Heart right ventricle (tissue), 16 donors: Measurements from ENCODE around the gene POLN. TPM values are rescaled to one million over a fixed set of nuclear protein-coding genes. Genes with fewer than 3 reads are reported as not detected.

Source experiments
- ATAC-seq, 8 donors: fragments of 200-7000 bp; cut with Tn5 transposase; one replicate each; pipeline ENCODE4 v1.9.1; 2020; ENCODE audit warnings: mild to moderate bottlenecking in 8 of 8, moderate library complexity in 8 of 8, moderate number of reproducible peaks in 1 of 8
- DNase-seq, 2 donors: peaks; one replicate each; pipeline ENCODE4 v3.0.0-alpha.2; 2020
- H3K27ac ChIP-seq, 10 donors: fragments of 200-600 bp; sonication (generic) in 2 of 10; one replicate each; pipeline versions ENCODE4 v1.5.0 to v1.8.0; 2020 to 2022; ENCODE audit warnings: mild to moderate bottlenecking in 3 of 10
- H3K27me3 ChIP-seq, 7 donors: fragments of 200-600 bp; one replicate each; pipeline ENCODE4 v1.8.0; 2021 to 2022; ENCODE audit warnings: mild to moderate bottlenecking in 2 of 7
- H3K36me3 ChIP-seq, 9 donors: fragments of 200-600 bp; sonication (generic) in 1 of 9; one replicate each; pipeline versions ENCODE4 v1.5.0 to v1.8.0; 2020 to 2022; ENCODE audit warnings: mild to moderate bottlenecking in 2 of 9
- H3K4me1 ChIP-seq, 9 donors: fragments of 200-600 bp; sonication (generic) in 1 of 9; one replicate each; pipeline versions ENCODE4 v1.5.0 to v1.8.0; 2020 to 2022; ENCODE audit warnings: mild to moderate bottlenecking in 4 of 9
- H3K4me3 ChIP-seq, 10 donors: fragments of 200-600 bp; sonication (generic) in 2 of 10; one replicate each; pipeline versions ENCODE4 v1.5.0 to v1.8.0; 2020 to 2022; ENCODE audit warnings: mild to moderate bottlenecking in 7 of 10, moderate library complexity in 2 of 10
- H3K9me3 ChIP-seq, 11 donors: fragments of 200-600 bp in 10 of 11; sonication (generic) in 2 of 11; one replicate each; pipeline versions ENCODE4 v1.5.0 to v1.8.0; 2013 to 2022; ENCODE audit warnings: mild to moderate bottlenecking in 2 of 11, control low read depth in 1 of 11, moderate library complexity in 1 of 11
- CTCF ChIP-seq, 9 donors: fragments of 200-600 bp; sonication (generic) in 2 of 9; IDR thresholded peaks; one replicate each; pipeline versions ENCODE4 v1.5.0 to v1.8.0; 2021 to 2022; ENCODE audit warnings: antibody characterized with exemption in 9 of 9, mild to moderate bottlenecking in 5 of 9, moderate library complexity in 1 of 9
- intact Hi-C, 10 donors: fragments of 100-400 bp; cut with DNase I; formaldehyde crosslinking; loops; one replicate each; pipeline versions ENCODE4 v1.11.1 to v1.14.2; 2022
- polyA plus RNA-seq, 2 donors: library from polyadenylated mRNA; stranded (reverse); fragments of 200-250 nt; gene quantifications; one replicate each; pipeline ENCODE4 v1.2.3, GENCODE V29; 2013
- total RNA-seq, 10 donors: library from RNA; stranded (reverse); fragmentation: NEBNext Ultra II Directional in 3 of 10; extraction: Animal tissue kit (Norgen Biotek cat#: 25700) in 3 of 10; gene quantifications; one replicate each; pipeline versions ENCODE4 v1.2.1 to v1.2.4, GENCODE V29; 2021 to 2023
- donor health status: Arrhythmogenic right ventricular cardiomyopathy.
- donor health status: ischemic (EF 13 %, LVEDD 7.1; RV severe dilation, severe dysfunction).
- donor health status: healthy with polysubstance abuse.
- donor health status: DM: no; HTN: yes; CAD: no.
- donor health status: DM: no; HTN: no; CAD: no.
- donor health status: ischemic (EF 25% LVEDD 6.9; RV normal size, moderate dysfunction).
- donor health status: ischemic (EF 25% LVEDD 5.7; RV mildly dilated, moderate dysfunction).
- donor health status: healthy.
- donor health status: DM: yes; HTN: yes; CAD: no.
- donor health status: Ischemic cardiomyopathy.
- donor health status: ischemic (EF 35%, LVEDD 5.7; RV mildly dilated, moderate dysfunction).
- donor health status: nonischemic (EF 11% LVEDD 7.7; RV severe dilation, severe dysfunction).
- donor health status: DM: yes; HTN: yes; CAD: no.
- donor health status: PGD.
- donor health status: ischemic (EF 29% LVEDD 5.4; RV normal size, mild dysfunction).
- donor health status: nonischemic (EF 23%, LVEDD 6.1; RV moderate dilation, normal function).

POLN gene
- total and polyA plus RNA-seq, 12 donors = 0.97 to 3.1 (median 2.1) TPM

- Histone ChIP-seq H3K36me3 (no peaks in the 10 kb centered on the region), H3K4me3 (no peak overlapping the region), H3K27ac (no peak overlapping the region), H3K27me3 (peaks cover 0 to 64% (median 20%) of the 10 kb centered on the region in 7 donors), H3K4me1 (peaks cover 0 to 9% (median 6%) of the 10 kb centered on the region in 9 donors), H3K9me3 (peaks cover 0 to 8% (median 0%) of the 10 kb centered on the region in 11 donors)
- ATAC-seq (no peak), DNase-seq (no peak)
- intact Hi-C loops = no loop called here
- TF ChIP-seq CTCF (IDR thresholded peaks at IDR 0.05) = no peak
Measured at GRCh38 chr4:2025817-2026216, 216.1 kb downstream of the POLN start.

GRCh38 chr4:2024683-2025082 lies 217.2 kb downstream of the POLN start:
- peaks cover 0 to 5% (median 0%) of the 10 kb centered on the region in 11 donors for H3K9me3 ChIP-seq
- ATAC-seq = no peak
- TF ChIP-seq CTCF (IDR thresholded peaks at IDR 0.05) = no peak
- H3K27me3 ChIP-seq = peaks cover 0 to 65% (median 13%) of the 10 kb centered on the region in 7 donors
- no peaks in the 10 kb centered on the region for H3K36me3 ChIP-seq
- no peak overlapping the region for H3K4me3 ChIP-seq
- DNase-seq = no peak
- peaks cover 0 to 9% (median 6%) of the 10 kb centered on the region in 9 donors for H3K4me1 ChIP-seq
- intact Hi-C loops = no loop called here
- no peak overlapping the region for H3K27ac ChIP-seq

Other genes with a start within 250 kb of the POLN start
- gene NELFA, start 233.1 kb downstream of the POLN start, total RNA-seq = 10 to 100 TPM in 7 of 10 donors, 1 to 10 TPM in 3; 8.8 to 14.1 (median 10.6) TPM
- 10 to 100 TPM; 11.5 to 19.7 TPM for gene NELFA, start 233.1 kb downstream of the POLN start, polyA plus RNA-seq
- 1 to 10 TPM in 1 of 10 donors, under 1 TPM in 9; 0.12 to 1.4 (median 0.43) TPM for gene NAT8L, start 182.8 kb downstream of the POLN start, total RNA-seq
- under 1 TPM; 0.19 to 0.29 TPM for gene NAT8L, start 182.8 kb downstream of the POLN start, polyA plus RNA-seq
- gene HAUS3, start within 50 bp of the POLN start, total RNA-seq = 1 to 10 TPM; 4.0 to 7.3 (median 6.5) TPM
- 10 to 100 TPM in 1 of 2 donors, 1 to 10 TPM in 1; 3.5 to 10.5 TPM for gene HAUS3, start within 50 bp of the POLN start, polyA plus RNA-seq
- gene MXD4, start 20.0 kb upstream of the POLN start, total RNA-seq = 10 to 100 TPM; 19.1 to 44.2 (median 27.9) TPM
- gene MXD4, start 20.0 kb upstream of the POLN start, polyA plus RNA-seq = 10 to 100 TPM; 29.6 to 82.2 TPM
- 1 to 10 TPM; 2.3 to 9.9 (median 3.3) TPM for gene ZFYVE28, start 176.5 kb upstream of the POLN start, total RNA-seq
- gene ZFYVE28, start 176.5 kb upstream of the POLN start, polyA plus RNA-seq = 1 to 10 TPM; 3.3 to 6.3 TPM
- not detected for gene CFAP99, start 176.8 kb upstream of the POLN start, total RNA-seq
- not detected for gene CFAP99, start 176.8 kb upstream of the POLN start, polyA plus RNA-seq
- gene RNF4, start 227.0 kb upstream of the POLN start, total RNA-seq = 10 to 100 TPM; 27.4 to 42.1 (median 30.6) TPM
- 10 to 100 TPM; 13.4 to 19.3 TPM for gene RNF4, start 227.0 kb upstream of the POLN start, polyA plus RNA-seq